WERI-Rb-1 (cell line): ENCODE data around the gene SLC25A1.

Experiments
- DNase-seq: peaks from one replicate; pipeline ENCODE4 v3.0.0-alpha.2; 2020
- H3K27ac ChIP-seq: fragments of 250-450 bp; sonication (Bioruptor Pico); 2 replicates; pipeline ENCODE4 v1.5.1; 2020; ENCODE audit warnings: mild to moderate bottlenecking, moderate library complexity
- H3K27me3 ChIP-seq: fragments of 250-450 bp; sonication (Bioruptor Pico); 2 replicates; pipeline ENCODE4 v1.5.1; 2021; ENCODE audit warnings: mild to moderate bottlenecking, low read depth, moderate library complexity; ENCODE audit not compliant: insufficient read depth, severe bottlenecking
- H3K36me3 ChIP-seq: fragments of 250-450 bp; sonication (Bioruptor Pico); 2 replicates; pipeline ENCODE4 v1.5.1; 2020; ENCODE audit warnings: mild to moderate bottlenecking, moderate library complexity
- H3K4me3 ChIP-seq: 2 replicates; pipeline ENCODE4 v1.5.1; 2011; ENCODE audit warnings: low read depth, mild to moderate bottlenecking, control low read depth, low read length
- H3K9me3 ChIP-seq: fragments of 250-450 bp; sonication (Bioruptor Pico); 2 replicates; pipeline ENCODE4 v1.5.1; 2021; ENCODE audit warnings: mild to moderate bottlenecking, moderate library complexity; ENCODE audit not compliant: severe bottlenecking
- CTCF ChIP-seq: IDR thresholded peaks from 2 replicates; pipeline ENCODE4 v1.5.1; 2011; ENCODE audit warnings: low read depth, mild to moderate bottlenecking, control low read depth, inconsistent platforms, low read length

The SLC25A1 gene

GRCh38 chr22:19132153-19132552, 46.4 kb downstream of the SLC25A1 start:
- peaks cover 45% of the 10 kb centered on the region for H3K36me3 ChIP-seq

GRCh38 chr22:19131685-19132015, 46.9 kb downstream of the SLC25A1 start:
- Histone ChIP-seq H3K36me3 (peaks cover 40% of the 10 kb centered on the region), H3K27ac (no peak overlapping the region), H3K27me3 (no peaks in the 10 kb centered on the region), H3K9me3 (no peaks in the 10 kb centered on the region), H3K4me3 (no peak overlapping the region)
- no peak for DNase-seq
- TF ChIP-seq CTCF = no peak

More at GRCh38 chr22:19132153-19132552, 46.4 kb downstream of the SLC25A1 start:
- no peaks in the 10 kb centered on the region for H3K9me3 ChIP-seq
- no peak overlapping the region for H3K4me3 ChIP-seq
- H3K27ac ChIP-seq = no peak overlapping the region
- TF ChIP-seq CTCF = no peak
- DNase-seq = no peak
- no peaks in the 10 kb centered on the region for H3K27me3 ChIP-seq

GRCh38 chr22:19130959-19131684, 47.4 kb downstream of the SLC25A1 start, which contains the start of gene TSSK2:
Gene TSSK2, plus strand, starts transcription at chr22:19131308. Its CDS starts 92 bp downstream, at chr22:19131400.
- DNase-seq = no peak
- H3K9me3 ChIP-seq = no peaks in the 10 kb centered on the region
- H3K36me3 ChIP-seq = peaks cover 36% of the 10 kb centered on the region
- H3K27me3 ChIP-seq = no peaks in the 10 kb centered on the region
- no peak within 1 kb of the TSS for H3K4me3 ChIP-seq
- no peak within 1 kb of the TSS for H3K27ac ChIP-seq
- TF ChIP-seq CTCF = no peak

GRCh38 chr22:19129871-19130270, 48.7 kb downstream of the SLC25A1 start:
- no peaks in the 10 kb centered on the region for H3K27me3 ChIP-seq
- no peak for TF ChIP-seq CTCF
- H3K27ac ChIP-seq = no peak overlapping the region
- no peaks in the 10 kb centered on the region for H3K9me3 ChIP-seq
- H3K4me3 ChIP-seq = no peak overlapping the region
- DNase-seq = no peak
- peaks cover 27% of the 10 kb centered on the region for H3K36me3 ChIP-seq

- Histone ChIP-seq H3K27ac (no peak overlapping the region), H3K4me3 (no peak overlapping the region), H3K36me3 (peaks cover 20% of the 10 kb centered on the region), H3K9me3 (no peaks in the 10 kb centered on the region), H3K27me3 (no peaks in the 10 kb centered on the region)
- DNase-seq = no peak
- TF ChIP-seq CTCF = no peak
Observed at GRCh38 chr22:19128946-19129727, 49.4 kb downstream of the SLC25A1 start.
